DOHH2 (cell line): ENCODE results near the gene CBLL2.

Experiments used
- H3F3A ChIP-seq: fragments of 200-600 bp; sonication (generic), shearing (Covaris generic); 2 replicates; pipeline ENCODE4 v1.6.0; 2016; ENCODE audit warnings: antibody characterized with exemption, mild to moderate bottlenecking; ENCODE audit not compliant: control insufficient read depth, insufficient read depth
- H3K27ac ChIP-seq: fragments of 200-600 bp; sonication (generic); 2 replicates; pipeline ENCODE4 v1.5.1; 2014; ENCODE audit warnings: low read depth, mild to moderate bottlenecking, low read length, moderate library complexity
- H3K27me3 ChIP-seq: fragments of 200-600 bp; sonication (generic); 2 replicates; pipeline ENCODE4 v1.6.1; 2014; ENCODE audit warnings: mild to moderate bottlenecking, low read length, mixed read lengths; ENCODE audit not compliant: control insufficient read depth
- H3K36me3 ChIP-seq: fragments of 200-600 bp; sonication (generic); 2 replicates; pipeline ENCODE4 v1.6.1; 2014; ENCODE audit warnings: mild to moderate bottlenecking, low read length, moderate library complexity, mixed read lengths; ENCODE audit not compliant: control insufficient read depth
- H3K4me1 ChIP-seq: fragments of 200-600 bp; sonication (generic); 2 replicates; pipeline ENCODE4 v1.6.1; 2014; ENCODE audit warnings: mild to moderate bottlenecking, low read length, mixed read lengths; ENCODE audit not compliant: control insufficient read depth
- H3K4me2 ChIP-seq: fragments of 200-600 bp; sonication (generic); 2 replicates; pipeline ENCODE4 v1.6.0; 2014; ENCODE audit warnings: mild to moderate bottlenecking, low read length, moderate library complexity
- H3K4me3 ChIP-seq: fragments of 200-600 bp; sonication (generic); 2 replicates; pipeline ENCODE4 v1.5.1; 2014; ENCODE audit warnings: mild to moderate bottlenecking, low read length, mixed read lengths
- H3K79me2 ChIP-seq: fragments of 200-600 bp; sonication (generic); 2 replicates; pipeline ENCODE4 v1.6.1; 2014; ENCODE audit warnings: mild to moderate bottlenecking, low read length, mixed read lengths; ENCODE audit not compliant: control insufficient read depth
- H3K9me2 ChIP-seq: fragments of 200-600 bp; sonication (generic); replicated peaks from 2 replicates; pipeline ENCODE4 v1.6.1; 2014; ENCODE audit warnings: mild to moderate bottlenecking, low read length, mixed read lengths; ENCODE audit not compliant: control insufficient read depth
- H3K9me3 ChIP-seq: fragments of 200-600 bp; sonication (generic); 2 replicates; pipeline ENCODE4 v1.6.1; 2014; ENCODE audit warnings: antibody characterized with exemption, low read length, mixed read lengths; ENCODE audit not compliant: control insufficient read depth, insufficient read depth
- H4K20me1 ChIP-seq: fragments of 200-600 bp; sonication (generic); 2 replicates; pipeline ENCODE4 v1.6.0; 2014; ENCODE audit warnings: low read depth, mild to moderate bottlenecking, antibody characterized with exemption, low read length, moderate library complexity; ENCODE audit not compliant: control insufficient read depth, insufficient read depth
- EZH2phosphoT487 ChIP-seq: fragments of 200-600 bp; sonication (generic); IDR thresholded peaks from 2 replicates; pipeline ENCODE4 v1.6.1; 2017; ENCODE audit warnings: borderline replicate concordance, mild to moderate bottlenecking, antibody characterized with exemption, low read length, moderate library complexity, mixed read lengths
- TF ChIP-seq, protein P1 (sequence below): fragments of 200-600 bp; sonication (generic); IDR thresholded peaks from one replicate; pipeline ENCODE4 v1.5.1; 2014; ENCODE audit warnings: antibody characterized with exemption, mild to moderate bottlenecking, low read depth, low read length; ENCODE audit not compliant: poor library complexity, severe bottlenecking

The CBLL2 gene

DNA sequence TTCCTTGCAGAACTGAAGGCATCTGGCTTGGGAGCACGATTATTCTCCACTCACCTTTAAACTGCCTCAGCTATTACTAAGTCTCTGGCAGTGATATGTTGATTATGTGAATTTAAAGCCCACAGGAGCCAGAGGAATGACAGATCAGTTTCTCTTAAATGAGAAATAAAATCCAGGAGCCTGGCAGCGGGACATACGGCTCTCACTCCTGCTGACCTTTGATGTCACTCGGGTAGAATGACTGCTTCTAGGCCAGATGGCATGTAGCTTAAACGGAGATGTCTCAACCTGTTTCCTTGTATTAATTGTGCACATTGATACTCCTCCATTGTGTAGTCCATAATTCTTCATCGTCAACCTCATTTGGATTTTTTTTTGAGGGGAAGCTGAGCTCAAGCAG, 4.0 kb upstream of the CBLL2 start:
- no peak overlapping the region for H3K4me3 ChIP-seq
- no peaks in the 10 kb centered on the region for H3K4me1 ChIP-seq
- H3K9me3 ChIP-seq: no peaks in the 10 kb centered on the region
- H3K79me2 ChIP-seq: no peaks in the 10 kb centered on the region
- H3K9me2 ChIP-seq: no peaks in the 10 kb centered on the region
- no peaks in the 10 kb centered on the region for H3K36me3 ChIP-seq
- TF ChIP-seq, protein P1, sequence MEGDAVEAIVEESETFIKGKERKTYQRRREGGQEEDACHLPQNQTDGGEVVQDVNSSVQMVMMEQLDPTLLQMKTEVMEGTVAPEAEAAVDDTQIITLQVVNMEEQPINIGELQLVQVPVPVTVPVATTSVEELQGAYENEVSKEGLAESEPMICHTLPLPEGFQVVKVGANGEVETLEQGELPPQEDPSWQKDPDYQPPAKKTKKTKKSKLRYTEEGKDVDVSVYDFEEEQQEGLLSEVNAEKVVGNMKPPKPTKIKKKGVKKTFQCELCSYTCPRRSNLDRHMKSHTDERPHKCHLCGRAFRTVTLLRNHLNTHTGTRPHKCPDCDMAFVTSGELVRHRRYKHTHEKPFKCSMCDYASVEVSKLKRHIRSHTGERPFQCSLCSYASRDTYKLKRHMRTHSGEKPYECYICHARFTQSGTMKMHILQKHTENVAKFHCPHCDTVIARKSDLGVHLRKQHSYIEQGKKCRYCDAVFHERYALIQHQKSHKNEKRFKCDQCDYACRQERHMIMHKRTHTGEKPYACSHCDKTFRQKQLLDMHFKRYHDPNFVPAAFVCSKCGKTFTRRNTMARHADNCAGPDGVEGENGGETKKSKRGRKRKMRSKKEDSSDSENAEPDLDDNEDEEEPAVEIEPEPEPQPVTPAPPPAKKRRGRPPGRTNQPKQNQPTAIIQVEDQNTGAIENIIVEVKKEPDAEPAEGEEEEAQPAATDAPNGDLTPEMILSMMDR: no peak
- no peak for TF ChIP-seq EZH2phosphoT487
- H3K4me2 ChIP-seq: no peak overlapping the region
- H3F3A ChIP-seq: no peaks in the 10 kb centered on the region
- H3K27ac ChIP-seq: no peak overlapping the region
- H4K20me1 ChIP-seq: no peaks in the 10 kb centered on the region
- no peaks in the 10 kb centered on the region for H3K27me3 ChIP-seq

DNA sequence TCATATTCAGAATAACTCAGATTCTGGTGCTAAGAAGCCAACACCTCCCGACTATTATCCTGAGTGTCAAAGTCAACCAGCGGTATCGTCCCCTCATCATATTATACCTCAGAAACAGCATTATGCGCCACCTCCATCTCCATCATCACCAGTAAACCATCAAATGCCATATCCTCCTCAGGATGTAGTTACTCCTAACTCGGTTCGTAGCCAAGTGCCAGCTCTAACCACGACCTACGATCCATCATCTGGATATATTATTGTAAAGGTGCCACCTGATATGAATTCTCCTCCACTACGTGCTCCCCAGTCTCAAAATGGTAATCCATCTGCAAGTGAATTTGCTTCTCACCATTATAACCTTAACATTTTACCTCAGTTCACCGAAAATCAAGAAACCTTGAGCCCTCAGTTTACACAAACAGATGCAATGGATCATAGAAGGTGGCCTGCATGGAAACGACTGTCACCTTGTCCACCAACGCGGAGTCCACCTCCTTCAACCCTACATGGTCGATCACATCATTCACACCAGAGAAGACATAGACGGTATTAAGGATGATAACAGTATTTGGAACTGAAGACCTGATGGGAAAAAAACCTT, 1.1 kb downstream of the CBLL2 start:
- H3K4me1 ChIP-seq: no peaks in the 10 kb centered on the region

DNA sequence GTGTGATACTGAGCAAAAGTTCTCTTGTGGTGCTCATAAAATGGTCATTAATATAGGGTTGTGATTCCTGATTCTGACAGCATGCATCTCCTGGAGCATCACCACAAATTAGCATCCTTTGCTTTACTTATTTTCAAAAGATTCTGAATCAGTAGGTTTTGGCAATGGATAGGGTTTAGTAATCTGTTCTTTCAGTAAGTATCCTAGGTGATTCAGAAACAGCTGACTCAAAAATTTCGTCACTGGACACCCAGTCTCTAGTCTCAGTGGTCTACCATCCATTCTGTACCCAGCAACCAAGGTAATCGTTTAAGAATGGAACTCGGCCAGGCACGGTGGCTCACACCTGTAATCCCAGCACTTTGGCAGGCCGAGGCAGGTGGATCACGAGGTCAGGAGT, 4.1 kb downstream of the CBLL2 start:
- Histone ChIP-seq H3K79me2 (no peaks in the 10 kb centered on the region), H3K27me3 (no peaks in the 10 kb centered on the region), H3K9me2 (no peaks in the 10 kb centered on the region), H3K27ac (no peak overlapping the region), H4K20me1 (no peaks in the 10 kb centered on the region), H3K9me3 (no peaks in the 10 kb centered on the region), H3K4me1 (no peaks in the 10 kb centered on the region), H3K4me3 (no peak overlapping the region), H3F3A (no peaks in the 10 kb centered on the region), H3K36me3 (no peaks in the 10 kb centered on the region), H3K4me2 (no peak overlapping the region)
- TF ChIP-seq EZH2phosphoT487: no peak
- TF ChIP-seq, protein P1: no peak

More for the DNA sequence above, 1.1 kb downstream of the CBLL2 start:
- Histone ChIP-seq H3K4me3 (no peak overlapping the region), H3K9me2 (no peaks in the 10 kb centered on the region), H3K27ac (no peak overlapping the region), H3K27me3 (no peaks in the 10 kb centered on the region), H3F3A (no peaks in the 10 kb centered on the region), H4K20me1 (no peaks in the 10 kb centered on the region), H3K79me2 (no peaks in the 10 kb centered on the region), H3K36me3 (no peaks in the 10 kb centered on the region), H3K4me2 (no peak overlapping the region), H3K9me3 (no peaks in the 10 kb centered on the region)
- no peak for TF ChIP-seq EZH2phosphoT487
- TF ChIP-seq, protein P1: no peak
